Keratinocyte (primary cell): Measurements from ENCODE around the gene THRB. TPM values are rescaled to one million over a fixed set of nuclear protein-coding genes. Genes with fewer than 3 reads are reported as not detected.

ENCODE experiments used
- DNase-seq: peaks from one replicate; pipeline ENCODE4 v3.0.0-alpha.2; 2011; ENCODE audit warnings: low read depth, missing footprints, low spot score
- FAIRE-seq: peaks from 2 replicates; lab custom pipeline; 2011; peaks lifted over from hg19 to GRCh38; lab: Jason Lieb, UNC
- H2AFZ ChIP-seq: 2 replicates; pipeline ENCODE4 v1.6.0; 2012; ENCODE audit warnings: low read length, control low read depth, inconsistent platforms; ENCODE audit not compliant: control insufficient read depth
- H3K27ac ChIP-seq: 2 replicates; pipeline ENCODE4 v1.5.1; 2011; ENCODE audit warnings: low read length; ENCODE audit not compliant: control insufficient read depth, insufficient read depth
- H3K27me3 ChIP-seq: 3 replicates; pipeline ENCODE4 v1.6.0; 2011; ENCODE audit warnings: low read length; ENCODE audit not compliant: control insufficient read depth, insufficient read depth; ENCODE audit errors: extremely low read depth
- H3K36me3 ChIP-seq, 2 experiments: 2 replicates in 1 of 2; 3 replicates in 1 of 2; pipeline ENCODE4 v1.5.1; 2011; ENCODE audit warnings: low read length in 2 of 2, mild to moderate bottlenecking in 1 of 2; ENCODE audit not compliant: control insufficient read depth in 2 of 2, insufficient read depth in 2 of 2; ENCODE audit errors: extremely low read depth in 1 of 2
- H3K4me1 ChIP-seq: 3 replicates; pipeline ENCODE4 v1.5.1; 2011; ENCODE audit warnings: low read length; ENCODE audit not compliant: control insufficient read depth, insufficient read depth; ENCODE audit errors: extremely low read depth
- H3K4me2 ChIP-seq: 3 replicates; pipeline ENCODE4 v1.6.0; 2011; ENCODE audit warnings: low read depth, low read length; ENCODE audit not compliant: control insufficient read depth, insufficient read depth; ENCODE audit errors: extremely low read depth
- H3K4me3 ChIP-seq, 3 experiments: fragments of 200-600 bp in 1 of 3; sonication (generic) in 1 of 3; 2 replicates in 2 of 3; 3 replicates in 1 of 3; pipeline ENCODE4 v1.5.1; 2011 to 2016; ENCODE audit warnings: low read length in 3 of 3, mild to moderate bottlenecking in 3 of 3, control low read depth in 2 of 3, inconsistent platforms in 1 of 3, low read depth in 1 of 3, mixed read lengths in 1 of 3, mixed run types in 1 of 3, moderate library complexity in 1 of 3; ENCODE audit not compliant: control insufficient read depth in 2 of 3, insufficient read depth in 2 of 3; ENCODE audit errors: extremely low read depth in 1 of 3
- H3K79me2 ChIP-seq: 2 replicates; pipeline ENCODE4 v1.6.0; 2012; ENCODE audit warnings: low read length; ENCODE audit not compliant: control insufficient read depth, insufficient read depth
- H3K9ac ChIP-seq: 3 replicates; pipeline ENCODE4 v1.6.0; 2011; ENCODE audit warnings: low read length; ENCODE audit not compliant: control insufficient read depth, insufficient read depth; ENCODE audit errors: extremely low read depth
- H3K9me1 ChIP-seq: 3 replicates; pipeline ENCODE4 v1.6.0; 2011; ENCODE audit warnings: low read length; ENCODE audit not compliant: control insufficient read depth, insufficient read depth; ENCODE audit errors: extremely low read depth
- H3K9me3 ChIP-seq: 2 replicates; pipeline ENCODE4 v1.5.1; 2012; ENCODE audit warnings: low read depth, low read length; ENCODE audit not compliant: control insufficient read depth
- H4K20me1 ChIP-seq: 3 replicates; pipeline ENCODE4 v1.6.0; 2011; ENCODE audit warnings: low read length; ENCODE audit not compliant: control insufficient read depth, insufficient read depth; ENCODE audit errors: extremely low read depth
- CTCF ChIP-seq, 3 experiments: IDR thresholded peaks in 1 of 3; conservative IDR thresholded peaks in 1 of 3; optimal IDR thresholded peaks in 1 of 3; 2 replicates in 2 of 3; 3 replicates in 1 of 3; pipeline versions ENCODE3 to v1.5.1; 2011; ENCODE audit warnings: low read length in 3 of 3, mild to moderate bottlenecking in 3 of 3, moderate library complexity in 2 of 3, control low read depth in 1 of 3, inconsistent platforms in 1 of 3; ENCODE audit not compliant: insufficient read depth in 2 of 3; ENCODE audit errors: extremely low read depth in 1 of 3
- EZH2 ChIP-seq: IDR thresholded peaks from one replicate; pipeline ENCODE4 v1.6.1; 2012; ENCODE audit warnings: inconsistent platforms, mild to moderate bottlenecking, low read length, moderate library complexity
- dilution Hi-C: fragments of 300-500 bp; cut with MboI; formaldehyde crosslinking; loops from one replicate; pipeline ENCODE4 v1.7.0; 2020; ENCODE audit warnings: low sequenced_read_pairs; ENCODE audit not compliant: extremely low pct_ligation_motif_present
- polyA plus RNA-seq, 5 experiments: library from polyadenylated mRNA; depleted of rRNA in 3 of 5; stranded (reverse) in 3 of 5; stranded (forward) in 1 of 5; unstranded in 1 of 5; fragments of >200 nt; gene quantifications; 1 replicate in 1 of 5; 2 replicates in 3 of 5; 3 replicates in 1 of 5; pipeline versions ENCODE4 v1.2.1 to v1.2.3, GENCODE V29; 2011 to 2012; ENCODE audit warnings: missing spikeins in 2 of 5, low read depth in 1 of 5, low replicate concordance in 1 of 5

The THRB gene
- polyA plus RNA-seq, 1 donor (not counting 4 experiments of a cell fraction or from before 2014, with no cell fraction given): 2.6 TPM

- DNase-seq (no peak), FAIRE-seq (no peak)
- no peaks in the 10 kb centered on the region for H3K9me3 ChIP-seq
- H3K27me3 ChIP-seq: no peaks in the 10 kb centered on the region
- H3K36me3 ChIP-seq: no peaks in the 10 kb centered on the region
- peaks cover 16% of the 10 kb centered on the region for H3K4me1 ChIP-seq
- H3K79me2 ChIP-seq: no peaks in the 10 kb centered on the region
- H3K9ac ChIP-seq: no peak overlapping the region
- no peak overlapping the region for H3K27ac ChIP-seq
- dilution Hi-C loops: no loop called here
- H3K4me2 ChIP-seq: no peak overlapping the region
- H3K9me1 ChIP-seq: no peaks in the 10 kb centered on the region
- no peak overlapping the region for H3K4me3 ChIP-seq
- TF ChIP-seq CTCF (optimal IDR thresholded peaks at IDR 0.05 in 1 of 3, IDR thresholded peaks at IDR 0.05 in 1 of 3, conservative IDR thresholded peaks at IDR 0.05 in 1 of 3; ENCODE audit: extremely low read depth in 1 of 3, insufficient read depth in 2 of 3, low read length in 3 of 3): no peak
- no peak for TF ChIP-seq EZH2
- no peak overlapping the region for H2AFZ ChIP-seq
- H4K20me1 ChIP-seq: no peaks in the 10 kb centered on the region
These were observed 249.6 kb downstream of the THRB start for GRCh38 chr3:24245056-24245455.

DNA sequence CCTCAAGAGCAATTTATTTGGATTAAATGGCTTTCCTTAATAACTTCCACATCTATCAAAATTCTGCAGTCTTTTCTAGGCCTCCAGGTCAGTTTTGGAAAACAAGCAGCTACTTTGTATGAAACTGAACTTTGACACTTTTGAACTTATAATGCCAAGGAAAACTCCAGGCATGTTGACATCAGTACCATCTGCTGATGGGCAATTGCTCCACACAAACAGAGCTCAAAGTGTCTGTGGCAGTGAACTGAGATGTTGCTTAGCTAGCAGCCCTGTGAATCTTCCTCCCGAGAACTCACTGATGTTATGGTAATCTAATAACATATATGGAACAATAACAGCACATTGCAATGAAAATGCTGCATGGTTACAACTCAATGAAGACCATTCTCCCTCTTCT, 250.2 kb downstream of the THRB start:
- H4K20me1 ChIP-seq: no peaks in the 10 kb centered on the region
- H3K4me2 ChIP-seq: no peak overlapping the region
- FAIRE-seq: no peak
- no peak overlapping the region for H3K27ac ChIP-seq
- H3K36me3 ChIP-seq: no peaks in the 10 kb centered on the region
- H3K79me2 ChIP-seq: no peaks in the 10 kb centered on the region
- dilution Hi-C loops: no loop called here
- DNase-seq: no peak
- H3K9ac ChIP-seq: no peak overlapping the region
- H3K27me3 ChIP-seq: no peaks in the 10 kb centered on the region
- no peaks in the 10 kb centered on the region for H3K9me1 ChIP-seq
- TF ChIP-seq CTCF (optimal IDR thresholded peaks at IDR 0.05 in 1 of 3, IDR thresholded peaks at IDR 0.05 in 1 of 3, conservative IDR thresholded peaks at IDR 0.05 in 1 of 3; ENCODE audit: extremely low read depth in 1 of 3, insufficient read depth in 2 of 3, low read length in 3 of 3) (no peak), EZH2 (no peak)
- no peak overlapping the region for H2AFZ ChIP-seq
- H3K9me3 ChIP-seq: no peaks in the 10 kb centered on the region
- H3K4me1 ChIP-seq: peaks cover 16% of the 10 kb centered on the region
- no peak overlapping the region for H3K4me3 ChIP-seq
